Gastrocnemius medialis (tissue), 4 donors: ENCODE measurements around the gene PLCB3. TPM values are rescaled to one million over a fixed set of nuclear protein-coding genes. Genes with fewer than 3 reads are reported as not detected.

Source experiments
- ATAC-seq, 2 donors: fragments of 150-250 bp; one replicate each; pipeline ENCODE4 v1.9.1; 2016
- DNase-seq, 2 donors: peaks; one replicate each; pipeline ENCODE4 v3.0.0-alpha.2; 2019
- H3K27ac ChIP-seq, 4 donors: fragments of 200-600 bp; sonication (generic); 1 replicate in 1 of 4; 2 replicates in 3 of 4; pipeline ENCODE4 v1.5.1; 2016 to 2018; ENCODE audit warnings: mild to moderate bottlenecking in 2 of 4, moderate library complexity in 1 of 4
- H3K27me3 ChIP-seq, 3 donors: fragments of 200-600 bp; sonication (generic) in 2 of 3; 1 replicate in 1 of 3; 2 replicates in 2 of 3; pipeline versions ENCODE4 v1.5.1 to v1.6.0; 2016 to 2019; ENCODE audit warnings: mild to moderate bottlenecking in 1 of 3, moderate library complexity in 1 of 3
- H3K36me3 ChIP-seq, 2 donors: fragments of 200-600 bp; sonication (generic) in 1 of 2; one replicate each; pipeline ENCODE4 v1.5.1; 2017 to 2018
- H3K4me1 ChIP-seq, 2 donors: fragments of 200-600 bp; sonication (generic) in 1 of 2; one replicate each; pipeline ENCODE4 v1.5.1; 2016 to 2017; ENCODE audit warnings: mild to moderate bottlenecking in 2 of 2
- H3K4me3 ChIP-seq, 4 donors: fragments of 200-600 bp; sonication (generic) in 3 of 4; 1 replicate in 1 of 4; 2 replicates in 3 of 4; pipeline ENCODE4 v1.5.1; 2016 to 2019; ENCODE audit warnings: mild to moderate bottlenecking in 2 of 4
- H3K9me3 ChIP-seq, 3 donors: fragments of 200-600 bp; sonication (generic) in 2 of 3; 1 replicate in 1 of 3; 2 replicates in 2 of 3; pipeline ENCODE4 v1.5.1; 2016 to 2019
- CTCF ChIP-seq, 5 experiments: fragments of 450-650 bp in 3 of 5; fragments of 200-600 bp in 2 of 5; sonication (generic) in 2 of 5; IDR thresholded peaks in 4 of 5; conservative IDR thresholded peaks in 1 of 5; 1 replicate in 4 of 5; 2 replicates in 1 of 5; pipeline ENCODE4 v1.5.1; 2016 to 2019; ENCODE audit warnings: antibody characterized with exemption in 5 of 5, mild to moderate bottlenecking in 3 of 5, moderate library complexity in 3 of 5
- POLR2A ChIP-seq, 2 donors: fragments of 450-650 bp; IDR thresholded peaks; one replicate each; pipeline ENCODE4 v1.6.1; 2017; ENCODE audit warnings: antibody characterized with exemption in 2 of 2, mild to moderate bottlenecking in 2 of 2, moderate library complexity in 2 of 2
- in situ Hi-C, 4 donors: fragments of 200-750 bp; cut with MboI; loops; one replicate each; pipeline versions ENCODE4 v1.15.0 to v1.8.0; 2017; ENCODE audit warnings: low sequenced_read_pairs in 4 of 4
- intact Hi-C: fragments of 100-400 bp; cut with DNase I; formaldehyde crosslinking; loops from one replicate; pipeline ENCODE4 v1.15.1; 2023; ENCODE audit warnings: low total_unique reads
- total RNA-seq, 4 donors: library from RNA; depleted of rRNA; stranded (reverse); fragments of >200 nt; gene quantifications; one replicate each; pipeline versions ENCODE4 v1.1.0 to v1.2.3, GENCODE V29; 2016

The PLCB3 gene
- total RNA-seq, 4 donors from 2014 or later = 4.7 to 9.7 (median 6.2) TPM

- intact Hi-C loops = loop anchor here (1.0 to 10.0 kb wide), 2 partner anchors 22 to 627 kb away; partner anchors contain the start of gene EHD1
- TF ChIP-seq POLR2A (IDR thresholded peaks at IDR 0.05) (no peak), CTCF (IDR thresholded peaks at IDR 0.05 in 4 of 5, conservative IDR thresholded peaks at IDR 0.05 in 1 of 5) (no peak)
- Histone ChIP-seq H3K4me3 (peak overlapping the region; percentile 71 to 98 (median 88)), H3K27me3 (no peaks in the 10 kb centered on the region), H3K36me3 (peaks cover 0 to 9% of the 10 kb centered on the region in 2 donors), H3K27ac (peak overlapping the region; percentile 87 to 99 (median 92)), H3K4me1 (peaks cover 37 to 47% of the 10 kb centered on the region in 2 donors), H3K9me3 (no peaks in the 10 kb centered on the region)
- DNase-seq (no peak), ATAC-seq (no peak)
- in situ Hi-C loops = no loop called here
These were observed 3.4 kb upstream of the PLCB3 start for GRCh38 chr11:64247729-64248531.

GRCh38 chr11:64248578-64248977 lies 2.8 kb upstream of the PLCB3 start:
- Histone ChIP-seq H3K36me3 (peaks cover 0 to 8% of the 10 kb centered on the region in 2 donors), H3K27me3 (no peaks in the 10 kb centered on the region), H3K4me3 (no peak overlapping the region), H3K9me3 (no peaks in the 10 kb centered on the region), H3K27ac (no peak overlapping the region), H3K4me1 (peaks cover 44 to 47% of the 10 kb centered on the region in 2 donors)
- in situ Hi-C loops = no loop called here
- TF ChIP-seq CTCF (IDR thresholded peaks at IDR 0.05 in 4 of 5, conservative IDR thresholded peaks at IDR 0.05 in 1 of 5) = no peak
- TF ChIP-seq POLR2A (IDR thresholded peaks at IDR 0.05) = no peak
- ATAC-seq = no peak
- intact Hi-C loops = loop anchor here (10.0 kb wide), 1 partner anchor 626 kb away; the partner anchor contains the start of gene EHD1
- no peak for DNase-seq

GRCh38 chr11:64249038-64249437 lies 2.3 kb upstream of the PLCB3 start:
- Histone ChIP-seq H3K4me1 (peaks cover 44 to 46% of the 10 kb centered on the region in 2 donors), H3K4me3 (no peak overlapping the region), H3K9me3 (no peaks in the 10 kb centered on the region), H3K27ac (no peak overlapping the region), H3K36me3 (peaks cover 0 to 3% of the 10 kb centered on the region in 2 donors), H3K27me3 (no peaks in the 10 kb centered on the region)
- ATAC-seq (no peak), DNase-seq (no peak)
- in situ Hi-C loops = no loop called here
- intact Hi-C loops = loop anchor here (10.0 kb wide), 1 partner anchor 626 kb away; the partner anchor contains the start of gene EHD1
- TF ChIP-seq POLR2A (IDR thresholded peaks at IDR 0.05) = no peak
- no peak for TF ChIP-seq CTCF (IDR thresholded peaks at IDR 0.05 in 4 of 5, conservative IDR thresholded peaks at IDR 0.05 in 1 of 5)

GRCh38 chr11:64249563-64250414 lies 1.5 kb upstream of the PLCB3 start:
- Histone ChIP-seq H3K27ac (no peak overlapping the region), H3K27me3 (no peaks in the 10 kb centered on the region), H3K4me1 (peaks cover 42 to 44% of the 10 kb centered on the region in 2 donors), H3K36me3 (no peaks in the 10 kb centered on the region), H3K9me3 (no peaks in the 10 kb centered on the region), H3K4me3 (no peak overlapping the region)
- DNase-seq (no peak), ATAC-seq (no peak)
- TF ChIP-seq CTCF (IDR thresholded peaks at IDR 0.05 in 4 of 5, conservative IDR thresholded peaks at IDR 0.05 in 1 of 5) = no peak
- intact Hi-C loops (loop anchor here (10.0 kb wide), 1 partner anchor 625 kb away; the partner anchor contains the start of gene EHD1), in situ Hi-C loops (no loop called here)
